HG03139 (cell line): ENCODE measurements around the gene CSRNP3.
"Not testable (repeated sequence)": the region's sequence is repeated elsewhere in the genome, so short reads cannot be mapped to it uniquely, and the experiment has no call there.

Experiments
- ATAC-seq: cut with Tn5 transposase; IDR thresholded peaks from one replicate; pipeline ENCODE4 v1.9.1; 2021; ENCODE audit not compliant: unreplicated experiment

CSRNP3 gene

GRCh38 chr2:165584126-165584654 is 114.7 kb downstream of the CSRNP3 start:
- ATAC-seq = no peak

DNA sequence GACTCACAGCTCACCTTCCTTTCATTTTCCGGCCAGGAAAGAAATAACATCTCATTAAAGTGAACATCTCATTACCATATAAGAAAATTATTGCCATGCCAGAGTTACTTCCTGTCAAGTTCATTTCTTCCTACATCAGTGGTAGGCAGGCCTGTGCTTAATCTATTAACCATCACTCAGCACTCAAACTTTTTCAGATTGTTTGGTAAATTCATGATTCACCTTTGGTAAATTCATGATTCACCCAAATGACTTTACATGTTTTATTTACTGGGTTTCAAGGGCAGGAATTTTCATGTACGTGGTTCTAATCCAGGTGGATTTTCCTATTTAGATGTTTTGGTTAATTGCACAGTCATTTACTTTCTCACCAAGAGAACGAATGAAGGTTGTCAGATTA is 116.5 kb downstream of the CSRNP3 start:
- no peak for ATAC-seq

- ATAC-seq = no peak
Observed at GRCh38 chr2:165587335-165587938, 117.9 kb downstream of the CSRNP3 start.

DNA sequence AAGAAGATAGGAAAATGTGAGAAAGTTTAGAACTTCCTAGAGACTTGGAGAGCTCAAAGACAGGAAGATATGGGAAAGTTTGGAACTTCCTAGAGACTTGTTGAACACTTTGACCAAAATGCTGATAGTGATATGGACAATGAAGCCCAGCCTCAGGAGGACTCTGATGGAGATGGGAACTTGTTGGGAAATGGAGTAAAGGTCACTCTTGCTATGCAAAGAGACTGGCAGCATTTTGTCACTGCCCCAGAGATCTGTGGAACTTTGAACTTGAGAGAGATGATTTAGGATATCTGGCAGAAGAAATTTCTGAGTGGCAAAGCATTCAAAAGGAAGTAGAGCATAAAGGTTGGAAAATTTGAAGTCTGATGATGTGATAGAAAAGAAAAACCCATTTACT is 121.5 kb downstream of the CSRNP3 start:
- not testable (repeated sequence) for ATAC-seq

- ATAC-seq = no peak
Observed at GRCh38 chr2:165593081-165593480, 123.6 kb downstream of the CSRNP3 start.

- ATAC-seq = no peak
Observed at GRCh38 chr2:165594231-165594934, 124.9 kb downstream of the CSRNP3 start.

GRCh38 chr2:165594935-165595255 is 125.4 kb downstream of the CSRNP3 start:
- ATAC-seq = peak; percentile 88

GRCh38 chr2:165596788-165597187 is 127.3 kb downstream of the CSRNP3 start:
- ATAC-seq = no peak

GRCh38 chr2:165601065-165601830 is 131.8 kb downstream of the CSRNP3 start:
- ATAC-seq = no peak

- no peak for ATAC-seq
Observed at GRCh38 chr2:165601928-165602521, 132.5 kb downstream of the CSRNP3 start.

DNA sequence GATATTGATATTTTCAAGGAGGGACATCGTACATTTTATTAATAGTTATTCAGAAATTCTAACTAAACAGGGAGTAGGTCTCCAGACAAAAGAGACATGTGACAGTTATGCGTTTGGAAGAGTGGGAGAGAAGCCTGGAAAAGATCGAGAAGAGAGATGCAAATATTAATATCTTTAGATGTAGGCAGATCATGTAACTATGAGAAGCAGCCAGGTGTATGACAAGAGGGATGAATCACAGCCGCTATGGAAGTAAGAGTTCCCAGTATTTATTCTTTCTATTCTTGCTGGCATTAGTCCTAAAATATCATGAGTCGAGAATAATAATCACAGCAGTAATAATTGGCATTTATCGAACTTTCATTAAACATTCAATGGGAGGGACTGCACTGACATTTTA is 140.2 kb downstream of the CSRNP3 start:
- ATAC-seq = no peak

- ATAC-seq = no peak
Observed at GRCh38 chr2:165610591-165611029, 141.1 kb downstream of the CSRNP3 start.

DNA sequence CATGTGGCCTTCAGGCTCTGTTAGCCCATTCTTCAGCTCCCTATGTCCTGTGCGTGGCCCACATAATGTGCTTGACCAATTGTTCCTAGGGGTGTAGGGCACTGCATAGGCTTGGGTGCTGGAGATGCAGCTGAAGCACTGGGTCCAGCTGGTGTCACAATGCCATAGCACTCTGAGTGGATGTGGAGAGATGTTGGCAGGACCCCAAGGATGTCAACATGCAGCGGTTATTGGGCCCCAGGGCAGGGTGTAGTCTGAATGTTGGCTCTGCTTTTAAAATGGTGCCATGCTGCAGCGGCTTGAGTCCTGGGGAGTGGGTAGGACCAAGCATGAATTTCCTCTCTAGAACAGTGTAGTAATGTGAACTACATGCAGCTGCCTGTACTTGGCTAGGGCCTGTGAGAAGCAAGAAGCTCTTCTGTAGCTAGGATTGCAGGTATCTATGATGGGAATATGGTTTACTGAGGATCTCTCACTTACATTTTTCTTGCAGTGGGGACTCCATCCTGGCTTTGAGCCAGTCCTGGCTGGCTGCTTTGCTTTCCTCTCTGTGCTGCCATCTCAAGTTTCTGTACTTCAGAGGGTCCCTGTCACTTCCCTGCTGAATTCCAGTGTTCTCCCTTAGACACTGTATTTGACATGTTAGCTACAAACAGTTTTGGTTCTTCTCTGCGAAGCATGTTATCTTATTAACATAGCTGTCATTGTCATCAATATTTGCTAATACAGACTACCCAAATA is 148.4 kb downstream of the CSRNP3 start:
- ATAC-seq = no peak

DNA sequence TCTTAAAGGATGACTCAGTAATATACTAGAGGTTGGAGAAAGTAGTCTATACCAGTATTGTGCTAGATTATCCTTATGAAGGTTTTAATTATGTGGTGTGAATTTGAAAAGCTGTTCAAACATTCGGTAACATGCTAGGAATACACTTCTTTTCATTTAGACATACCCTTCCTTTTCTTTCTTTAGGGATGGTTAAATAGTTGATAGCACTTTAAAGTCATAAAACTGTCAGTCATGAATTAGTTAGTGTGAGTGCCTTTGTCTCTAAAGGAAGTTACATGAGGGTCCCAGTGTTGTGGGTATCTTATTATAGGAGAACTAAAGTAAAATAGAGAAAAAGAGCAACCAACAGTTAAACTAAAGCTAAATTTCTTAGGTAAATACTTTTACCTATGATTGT is 149.3 kb downstream of the CSRNP3 start:
- ATAC-seq = no peak

GRCh38 chr2:165621086-165621560 is 151.6 kb downstream of the CSRNP3 start:
- no peak for ATAC-seq

- no peak for ATAC-seq
Observed at GRCh38 chr2:165623161-165623560, 153.7 kb downstream of the CSRNP3 start.

DNA sequence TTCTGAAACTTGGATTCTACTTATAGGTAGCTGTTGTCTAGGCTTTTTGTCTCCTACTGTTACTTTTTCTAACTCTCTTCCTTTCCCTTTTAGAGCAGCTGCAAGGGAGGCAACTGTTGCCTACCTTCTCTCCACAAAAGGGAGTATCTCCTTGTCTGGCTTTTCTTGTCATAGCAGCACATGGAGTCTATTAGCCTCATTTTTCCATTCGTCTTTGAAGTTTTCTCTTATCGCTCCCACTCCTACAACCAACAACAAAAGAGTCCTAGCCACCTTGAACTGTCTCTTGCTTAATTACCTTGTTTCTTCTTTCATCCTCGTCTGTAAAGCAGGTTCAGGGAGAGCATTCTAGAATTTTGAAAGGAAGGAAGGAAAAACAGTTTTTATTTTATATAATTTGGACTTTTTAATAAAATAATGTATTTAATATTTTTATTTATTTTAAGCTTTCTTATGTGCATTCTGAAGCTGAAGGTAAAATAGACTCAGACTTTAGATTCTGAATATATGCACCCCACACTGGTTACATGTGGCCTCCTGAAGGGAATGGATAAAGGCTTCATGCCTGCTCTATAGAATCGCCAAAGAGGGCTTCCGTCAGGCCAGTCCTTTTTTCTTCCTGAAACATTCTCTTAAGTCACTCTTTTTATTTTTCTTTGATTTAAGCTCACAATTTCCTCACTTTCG is 154.4 kb downstream of the CSRNP3 start:
- ATAC-seq = no peak

DNA sequence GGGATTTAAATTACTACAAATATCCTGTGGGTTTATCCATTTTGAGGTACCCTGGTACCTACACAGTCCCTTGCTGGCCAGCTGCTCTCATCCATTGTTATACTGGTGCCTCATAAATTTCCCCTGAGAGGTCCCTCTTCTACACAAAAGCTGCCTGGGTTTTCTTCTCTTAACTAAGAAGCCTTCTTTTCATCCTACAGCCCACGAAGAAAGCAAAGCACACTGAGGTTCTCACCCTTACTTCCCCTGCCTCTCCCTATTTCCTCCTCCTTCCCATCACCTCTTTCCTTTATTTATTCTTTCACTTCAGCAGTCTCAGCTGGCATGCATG is 154.9 kb downstream of the CSRNP3 start:
- ATAC-seq = no peak

DNA sequence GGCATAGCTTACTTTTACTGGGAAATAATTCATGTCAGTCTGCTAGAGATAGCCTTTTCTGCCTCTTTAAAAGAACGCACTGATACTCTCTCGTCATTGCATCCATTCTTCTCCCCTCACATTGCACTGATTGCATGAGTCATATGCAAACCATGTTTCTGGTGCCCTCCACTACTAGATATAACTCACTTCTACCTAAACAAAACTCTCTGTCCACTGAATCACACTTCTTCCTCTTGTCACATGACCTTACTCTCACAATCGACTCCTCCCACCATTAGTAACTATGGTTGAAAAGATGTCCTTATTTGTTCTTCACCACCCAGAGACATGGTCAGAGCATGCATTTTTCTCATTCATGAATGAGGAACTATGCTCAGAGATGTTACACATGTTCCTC is 158.0 kb downstream of the CSRNP3 start:
- no peak for ATAC-seq

- ATAC-seq = no peak
Observed at GRCh38 chr2:165629776-165630175, 160.3 kb downstream of the CSRNP3 start.
